Natural killer cell (primary cell): ENCODE data around the gene DYNLRB1. TPM values are rescaled to one million over a fixed set of nuclear protein-coding genes. Genes with fewer than 3 reads are reported as not detected.

Experiments used
- ATAC-seq, 3 donors: fragments of 150-1000 bp in 2 of 3; fragments of 200-7000 bp in 1 of 3; cut with Tn5 transposase; 1 replicate in 1 of 3; 2 replicates in 2 of 3; pipeline ENCODE4 v1.10.0; 2021; ENCODE audit warnings: mild to moderate bottlenecking in 2 of 3, moderate library complexity in 2 of 3
- DNase-seq, 2 donors: peaks; one replicate each; pipeline versions ENCODE4 v3.0.0 to v3.0.0-alpha.2; 2013 to 2021; ENCODE audit warnings: mixed read lengths in 1 of 2
- H3K27ac ChIP-seq: one replicate; pipeline ENCODE4 v1.5.1; 2013; ENCODE audit warnings: mild to moderate bottlenecking, low read length
- H3K27me3 ChIP-seq: one replicate; pipeline ENCODE4 v1.6.1; 2013; ENCODE audit warnings: low read length; ENCODE audit not compliant: control insufficient read depth, insufficient read depth
- H3K36me3 ChIP-seq: one replicate; pipeline ENCODE4 v1.6.1; 2013; ENCODE audit warnings: low read length; ENCODE audit not compliant: control insufficient read depth, insufficient read depth
- H3K4me1 ChIP-seq: one replicate; pipeline ENCODE4 v1.6.1; 2013; ENCODE audit warnings: low read length; ENCODE audit not compliant: control insufficient read depth, insufficient read depth
- H3K4me3 ChIP-seq: one replicate; pipeline ENCODE4 v1.5.1; 2013; ENCODE audit warnings: low read length
- H3K9me3 ChIP-seq: one replicate; pipeline ENCODE4 v1.6.1; 2013; ENCODE audit warnings: low read length; ENCODE audit not compliant: control insufficient read depth, insufficient read depth
- H3K27ac Mint-ChIP-seq, 2 donors: one replicate each; pipeline ENCODE4 v1.8.0; 2022; ENCODE audit warnings: mild to moderate bottlenecking in 2 of 2, mixed read lengths in 2 of 2, moderate library complexity in 1 of 2
- H3K27me3 Mint-ChIP-seq, 2 donors: one replicate each; pipeline ENCODE4 v1.8.0; 2022; ENCODE audit warnings: low read depth in 2 of 2, mixed read lengths in 2 of 2
- H3K36me3 Mint-ChIP-seq: one replicate; pipeline ENCODE4 v1.8.0; 2022; ENCODE audit warnings: mixed read lengths
- H3K4me1 Mint-ChIP-seq, 2 donors: one replicate each; pipeline ENCODE4 v1.8.0; 2022; ENCODE audit warnings: mixed read lengths in 2 of 2
- H3K4me3 Mint-ChIP-seq: one replicate; pipeline ENCODE4 v1.8.0; 2022; ENCODE audit warnings: mild to moderate bottlenecking, moderate library complexity, mixed read lengths
- H3K9me3 Mint-ChIP-seq, 2 donors: one replicate each; pipeline ENCODE4 v1.8.0; 2022; ENCODE audit warnings: mixed read lengths in 2 of 2
- WGBS: methylation state at CpG from one replicate; pipeline ENCODE4 v1.1.7; 2013; ENCODE audit warnings: missing lambda C conversion rate; ENCODE audit not compliant: insufficient coverage; 5-methylcytosine and 5-hydroxymethylcytosine counted together
- intact Hi-C: fragments of 100-400 bp; cut with micrococcal nuclease; formaldehyde crosslinking; loops from one replicate; pipeline ENCODE4 v1.14.2; 2022
- total RNA-seq, 4 donors: library from RNA; stranded (reverse); fragments of 120-200 nt in 1 of 4; gene quantifications; one replicate each; pipeline versions ENCODE4 v1.2.3 to v1.2.4, GENCODE V29; 2013 to 2022
- TF ChIP-seq, protein P1 (sequence below): fragments of 200-600 bp; IDR thresholded peaks from one replicate; pipeline ENCODE4 v1.8.0; 2022; ENCODE audit warnings: antibody characterized with exemption

Gene DYNLRB1
- total RNA-seq, 3 donors from 2014 or later (not counting 1 experiment from before 2014, with no cell fraction given): 58.7 to 65.5 (median 61.4) TPM

DNA sequence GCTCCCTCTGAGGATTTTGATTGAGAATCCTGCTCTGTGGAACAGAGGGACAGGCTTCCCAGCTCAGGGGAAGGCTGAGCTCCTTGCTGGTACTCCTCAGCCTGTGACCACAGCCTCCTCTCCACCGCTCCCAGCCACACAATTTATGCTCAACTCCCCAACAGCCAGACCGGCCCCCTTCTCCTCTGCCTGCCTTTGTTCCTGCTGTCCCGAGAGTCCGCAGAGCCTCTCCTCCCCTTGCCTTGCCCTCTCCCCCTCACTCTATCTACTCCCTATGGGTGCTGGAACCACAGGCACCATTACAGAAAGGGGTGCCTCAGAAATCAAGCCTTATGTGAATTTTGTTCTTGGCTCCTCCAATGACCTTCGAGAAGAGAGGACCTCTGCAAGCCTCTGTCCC lies 58.2 kb downstream of the DYNLRB1 start:
- H3K27me3 ChIP-seq: no peaks in the 10 kb centered on the region
- intact Hi-C loops: no loop called here
- no peaks in the 10 kb centered on the region for H3K4me1 ChIP-seq
- TF ChIP-seq, protein P1, sequence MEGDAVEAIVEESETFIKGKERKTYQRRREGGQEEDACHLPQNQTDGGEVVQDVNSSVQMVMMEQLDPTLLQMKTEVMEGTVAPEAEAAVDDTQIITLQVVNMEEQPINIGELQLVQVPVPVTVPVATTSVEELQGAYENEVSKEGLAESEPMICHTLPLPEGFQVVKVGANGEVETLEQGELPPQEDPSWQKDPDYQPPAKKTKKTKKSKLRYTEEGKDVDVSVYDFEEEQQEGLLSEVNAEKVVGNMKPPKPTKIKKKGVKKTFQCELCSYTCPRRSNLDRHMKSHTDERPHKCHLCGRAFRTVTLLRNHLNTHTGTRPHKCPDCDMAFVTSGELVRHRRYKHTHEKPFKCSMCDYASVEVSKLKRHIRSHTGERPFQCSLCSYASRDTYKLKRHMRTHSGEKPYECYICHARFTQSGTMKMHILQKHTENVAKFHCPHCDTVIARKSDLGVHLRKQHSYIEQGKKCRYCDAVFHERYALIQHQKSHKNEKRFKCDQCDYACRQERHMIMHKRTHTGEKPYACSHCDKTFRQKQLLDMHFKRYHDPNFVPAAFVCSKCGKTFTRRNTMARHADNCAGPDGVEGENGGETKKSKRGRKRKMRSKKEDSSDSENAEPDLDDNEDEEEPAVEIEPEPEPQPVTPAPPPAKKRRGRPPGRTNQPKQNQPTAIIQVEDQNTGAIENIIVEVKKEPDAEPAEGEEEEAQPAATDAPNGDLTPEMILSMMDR: no peak
- H3K27me3 Mint-ChIP-seq: no peaks in the 10 kb centered on the region
- no peaks in the 10 kb centered on the region for H3K9me3 ChIP-seq
- no peak overlapping the region for H3K27ac ChIP-seq
- DNase-seq (no peak), ATAC-seq (no peak)
- H3K4me3 ChIP-seq: no peak overlapping the region
- H3K4me3 Mint-ChIP-seq: no peak overlapping the region
- no peak overlapping the region for H3K27ac Mint-ChIP-seq
- H3K9me3 Mint-ChIP-seq: no peaks in the 10 kb centered on the region
- 95% methylated on average over 5 of the region's 5 CpGs for WGBS
- peaks cover 20% of the 10 kb centered on the region for H3K36me3 ChIP-seq
- peaks cover 8 to 9% of the 10 kb centered on the region in 2 donors for H3K4me1 Mint-ChIP-seq
- no peaks in the 10 kb centered on the region for H3K36me3 Mint-ChIP-seq

DNA sequence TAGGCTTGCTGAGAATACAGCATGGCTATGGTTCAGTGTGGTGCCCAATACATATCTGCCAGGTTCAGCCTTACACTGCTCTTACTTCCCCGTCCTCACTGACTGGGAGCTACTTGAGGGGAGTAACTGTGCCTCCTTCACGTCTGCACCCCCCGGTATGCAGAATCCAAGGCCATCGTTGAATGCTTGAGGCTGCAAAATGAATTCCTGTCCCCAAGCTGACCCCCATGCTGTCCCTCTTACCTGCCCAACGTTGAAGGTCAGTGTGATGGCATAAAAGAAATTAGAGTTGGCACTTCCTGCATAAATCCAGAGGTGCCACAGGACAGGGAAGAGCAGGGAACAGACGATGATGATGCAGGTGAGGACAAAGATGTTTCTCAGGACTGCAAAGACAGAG lies 58.6 kb downstream of the DYNLRB1 start:
- H3K27me3 ChIP-seq: no peaks in the 10 kb centered on the region
- ATAC-seq: no peak
- Mint-ChIP-seq H3K4me1 (peaks cover 11 to 13% of the 10 kb centered on the region in 2 donors), H3K27ac (no peak overlapping the region), H3K27me3 (no peaks in the 10 kb centered on the region), H3K4me3 (no peak overlapping the region), H3K9me3 (no peaks in the 10 kb centered on the region), H3K36me3 (no peaks in the 10 kb centered on the region)
- no peak overlapping the region for H3K4me3 ChIP-seq
- H3K36me3 ChIP-seq: peaks cover 20% of the 10 kb centered on the region
- no peak overlapping the region for H3K27ac ChIP-seq
- no peaks in the 10 kb centered on the region for H3K9me3 ChIP-seq
- intact Hi-C loops: no loop called here
- DNase-seq: no peak
- peaks cover 1% of the 10 kb centered on the region for H3K4me1 ChIP-seq
- 97% methylated on average over 6 of the region's 6 CpGs for WGBS
- TF ChIP-seq, protein P1: no peak

- no peak for ATAC-seq
- TF ChIP-seq, protein P1: no peak
These were observed 59.0 kb downstream of the DYNLRB1 start for GRCh38 chr20:34575271-34575670.

GRCh38 chr20:34575756-34576155 lies 59.5 kb downstream of the DYNLRB1 start:
- ATAC-seq: no peak
- H3K36me3 Mint-ChIP-seq: no peaks in the 10 kb centered on the region
- no peaks in the 10 kb centered on the region for H3K9me3 Mint-ChIP-seq
- TF ChIP-seq, protein P1: no peak
- Histone ChIP-seq H3K4me1 (peaks cover 10% of the 10 kb centered on the region), H3K36me3 (peaks cover 19% of the 10 kb centered on the region), H3K4me3 (no peak overlapping the region), H3K9me3 (no peaks in the 10 kb centered on the region), H3K27me3 (no peaks in the 10 kb centered on the region), H3K27ac (no peak overlapping the region)
- 95% methylated on average over 4 of the region's 4 CpGs for WGBS
- H3K4me3 Mint-ChIP-seq: no peak overlapping the region
- intact Hi-C loops: no loop called here
- no peak for DNase-seq
- peaks cover 18 to 20% of the 10 kb centered on the region in 2 donors for H3K4me1 Mint-ChIP-seq
- H3K27me3 Mint-ChIP-seq: no peaks in the 10 kb centered on the region
- no peak overlapping the region for H3K27ac Mint-ChIP-seq

More at GRCh38 chr20:34575271-34575670, 59.0 kb downstream of the DYNLRB1 start:
- Mint-ChIP-seq H3K27me3 (no peaks in the 10 kb centered on the region), H3K4me3 (no peak overlapping the region), H3K4me1 (peaks cover 15 to 17% of the 10 kb centered on the region in 2 donors), H3K36me3 (no peaks in the 10 kb centered on the region), H3K9me3 (no peaks in the 10 kb centered on the region), H3K27ac (no peak overlapping the region)
- Histone ChIP-seq H3K36me3 (peaks cover 20% of the 10 kb centered on the region), H3K4me1 (peaks cover 5% of the 10 kb centered on the region), H3K27ac (no peak overlapping the region), H3K27me3 (no peaks in the 10 kb centered on the region), H3K4me3 (no peak overlapping the region), H3K9me3 (no peaks in the 10 kb centered on the region)
- no peak for DNase-seq
- WGBS: 95% methylated on average over 5 of the region's 5 CpGs
- intact Hi-C loops: no loop called here
